HepG2 (cell line): ENCODE results near the gene STK39. TPM values are rescaled to one million over a fixed set of nuclear protein-coding genes. Genes with fewer than 3 reads are reported as not detected.

Source experiments
- ATAC-seq: fragments of 200-7000 bp; cut with Tn5 transposase; 3 replicates; pipeline ENCODE4 v1.9.1; 2020; ENCODE audit warnings: mild to moderate bottlenecking, moderate library complexity
- BruUV-seq: library from RNA; stranded (reverse); fragments of 400-500 nt; replicated peaks from 2 replicates; lab custom pipeline; 2021; lab: Mats Ljungman, UMichigan
- CTCF ChIA-PET: fragments of 300-600 bp; formaldehyde crosslinking; extraction: SDS; loops from one replicate; lab custom pipeline; 2021; ENCODE audit warnings: low total read pairs, inconsistent platforms, low intra/inter-chr PET ratio; lab: Yijun Ruan, JAX
- POLR2A ChIA-PET: fragments of 350-600 bp; sonication (Branson Sonifier 250); formaldehyde crosslinking; loops from one replicate; lab custom pipeline; 2020; ENCODE audit warnings: antibody characterized with exemption, inconsistent platforms; lab: Yijun Ruan, JAX
- DNase-seq: peaks from one replicate; pipeline ENCODE4 v3.0.0-alpha.2; 2015; ENCODE audit warnings: low spot score
- FAIRE-seq: peaks from 3 replicates; lab custom pipeline; 2011; peaks lifted over from hg19 to GRCh38; lab: Jason Lieb, UNC
- H2AFZ ChIP-seq: one replicate; pipeline ENCODE4 v1.6.1; 2011; ENCODE audit warnings: low read length, inconsistent platforms
- H3K27ac ChIP-seq: fragments of 300-600 bp; 3 replicates; pipeline ENCODE4 v1.8.0; 2011; ENCODE audit warnings: mixed run types, mild to moderate bottlenecking, mixed read lengths, low read length, inconsistent platforms; ENCODE audit not compliant: insufficient read depth; ENCODE audit errors: extremely low read length
- H3K27me3 ChIP-seq, 2 experiments: fragments of 200-600 bp in 1 of 2; 2 replicates in 1 of 2; 3 replicates in 1 of 2; pipeline versions ENCODE4 v1.6.0 to v1.8.0; 2011; ENCODE audit warnings: low read length in 2 of 2, mild to moderate bottlenecking in 2 of 2, moderate library complexity in 2 of 2, inconsistent platforms in 1 of 2; ENCODE audit not compliant: insufficient read depth in 2 of 2, control insufficient read depth in 1 of 2
- H3K36me3 ChIP-seq, 2 experiments: fragments of 200-600 bp in 1 of 2; replicated peaks in 1 of 2; 2 replicates in 1 of 2; 3 replicates in 1 of 2; pipeline versions ENCODE4 v1.5.1 to v1.8.0; 2011; ENCODE audit warnings: low read length in 2 of 2, inconsistent platforms in 1 of 2; ENCODE audit not compliant: insufficient read depth in 2 of 2, control insufficient read depth in 1 of 2
- H3K4me1 ChIP-seq: 2 replicates; pipeline ENCODE4 v1.5.1; 2012; ENCODE audit warnings: low read length, inconsistent platforms; ENCODE audit not compliant: insufficient read depth
- H3K4me2 ChIP-seq: 2 replicates; pipeline ENCODE4 v1.6.0; 2011; ENCODE audit warnings: low read depth, low read length, inconsistent platforms
- H3K4me3 ChIP-seq, 3 experiments: fragments of 200-600 bp in 1 of 3; sonication (generic), shearing (Covaris generic) in 1 of 3; replicated peaks in 1 of 3; 2 replicates each; pipeline ENCODE4 v1.5.1; 2011 to 2016; ENCODE audit warnings: low read length in 3 of 3, inconsistent platforms in 2 of 3, low read depth in 2 of 3, mild to moderate bottlenecking in 2 of 3, control low read depth in 1 of 3, mixed read lengths in 1 of 3; ENCODE audit not compliant: insufficient read depth in 1 of 3
- H3K79me2 ChIP-seq: one replicate; pipeline ENCODE4 v1.6.1; 2011; ENCODE audit warnings: low read length, inconsistent platforms; ENCODE audit not compliant: insufficient read depth
- H3K9ac ChIP-seq: 2 replicates; pipeline ENCODE4 v1.6.0; 2011; ENCODE audit warnings: mild to moderate bottlenecking, low read depth, low read length, inconsistent platforms; ENCODE audit not compliant: insufficient read depth
- H3K9me3 ChIP-seq: 2 replicates; pipeline ENCODE4 v1.5.1; 2012; ENCODE audit warnings: mild to moderate bottlenecking, low read length
- H4K20me1 ChIP-seq: 2 replicates; pipeline ENCODE4 v1.6.0; 2011; ENCODE audit warnings: inconsistent platforms, mild to moderate bottlenecking, low read length, moderate library complexity; ENCODE audit not compliant: insufficient read depth
- CENPX ChIP-seq: sonication (generic); formaldehyde crosslinking; IDR thresholded peaks from 2 replicates; pipeline ENCODE4 v1.9.0; 2021; ENCODE audit warnings: mild to moderate bottlenecking, missing genetic modification reagents, moderate library complexity
- GABPA ChIP-seq, 2 experiments: IDR thresholded peaks; 2 replicates each; pipeline ENCODE4 v1.6.1; 2011 to 2016; ENCODE audit warnings: low read depth in 2 of 2, low read length in 1 of 2, missing biosample characterization in 1 of 2, missing genetic modification characterization in 1 of 2
- HNF4A ChIP-seq: sonication (generic); formaldehyde crosslinking; IDR thresholded peaks from 2 replicates; pipeline ENCODE4 v1.4.0; 2020; ENCODE audit warnings: missing genetic modification reagents
- LCORL ChIP-seq, 2 experiments: fragments of 450-650 bp in 1 of 2; sonication (generic) in 1 of 2; formaldehyde crosslinking in 1 of 2; IDR thresholded peaks; 2 replicates each; pipeline versions ENCODE4 v1.5.0 to v1.6.1; 2017 to 2020; ENCODE audit warnings: antibody characterized with exemption in 1 of 2, missing genetic modification reagents in 1 of 2
- NFYC ChIP-seq: IDR thresholded peaks from 2 replicates; pipeline ENCODE4 v1.6.1; 2016; ENCODE audit warnings: missing genetic modification reagents, missing compliant biosample characterization
- RAD51 ChIP-seq: fragments of 450-650 bp; IDR thresholded peaks from 2 replicates; pipeline ENCODE4 v1.6.1; 2016; ENCODE audit warnings: borderline replicate concordance
- TMF1 ChIP-seq: sonication (generic); formaldehyde crosslinking; IDR thresholded peaks from 2 replicates; pipeline ENCODE4 v1.8.1; 2022; ENCODE audit warnings: low read depth, missing genetic modification reagents
- ZFP37 ChIP-seq: sonication (generic); formaldehyde crosslinking; IDR thresholded peaks from 2 replicates; pipeline ENCODE4 v1.4.0; 2020; ENCODE audit warnings: missing genetic modification reagents, borderline replicate concordance
- ZNF180 ChIP-seq: sonication (generic); formaldehyde crosslinking; IDR thresholded peaks from 2 replicates; pipeline ENCODE4 v1.4.0; 2020; ENCODE audit warnings: low read depth, missing genetic modification reagents, borderline replicate concordance
- ZNF234 ChIP-seq: sonication (generic); formaldehyde crosslinking; conservative IDR thresholded peaks from 2 replicates; pipeline ENCODE4 v1.5.1; 2020; ENCODE audit warnings: mild to moderate bottlenecking, missing genetic modification reagents
- ZNF296 ChIP-seq: sonication (generic); formaldehyde crosslinking; conservative IDR thresholded peaks from 2 replicates; pipeline ENCODE4 v1.5.0; 2020; ENCODE audit warnings: mild to moderate bottlenecking, missing genetic modification reagents
- ZNF431 ChIP-seq: sonication (generic); formaldehyde crosslinking; IDR thresholded peaks from 2 replicates; pipeline ENCODE4 v1.9.0; 2022; ENCODE audit warnings: missing genetic modification reagents, low read depth, mild to moderate bottlenecking, borderline replicate concordance
- ZNF432 ChIP-seq: sonication (generic); formaldehyde crosslinking; IDR thresholded peaks from 2 replicates; pipeline ENCODE4 v1.5.0; 2020; ENCODE audit warnings: missing genetic modification reagents, mild to moderate bottlenecking, borderline replicate concordance
- ZNF749 ChIP-seq: sonication (generic); formaldehyde crosslinking; IDR thresholded peaks from 2 replicates; pipeline ENCODE4 v1.8.0; 2022; ENCODE audit warnings: mild to moderate bottlenecking, missing genetic modification reagents, moderate library complexity, borderline replicate concordance
- WGBS: methylation state at CpG from one replicate; pipeline ENCODE4 v1.1.6; 2017; ENCODE audit warnings: low lambda C conversion rate; 5-methylcytosine and 5-hydroxymethylcytosine counted together
- in situ Hi-C: cut with HindIII; loops from 2 replicates; pipeline ENCODE4 v1.10.0; 2017; ENCODE audit warnings: low pct_unique_long_range_greater_than_20kb; ENCODE audit not compliant: extremely low pct_ligation_motif_present
- intact Hi-C: fragments of 100-400 bp; cut with micrococcal nuclease; formaldehyde crosslinking; loops from one replicate; pipeline ENCODE4 v1.10.0; 2022; ENCODE audit not compliant: unreplicated experiment
- polyA plus RNA-seq, 8 experiments: library from polyadenylated mRNA; depleted of rRNA in 3 of 8; stranded (reverse) in 7 of 8; unstranded in 1 of 8; fragments of >200 nt; fragmentation: Illumina TruSeq in 4 of 8; extraction: Trizol in 4 of 8; gene quantifications; 2 replicates each; pipeline versions ENCODE4 v1.2.1 to v1.2.3, GENCODE V29; 2011 to 2016; ENCODE audit warnings: low read depth in 4 of 8, missing spikeins in 1 of 8, mixed read lengths in 1 of 8; ENCODE audit not compliant: insufficient read depth in 1 of 8
- total RNA-seq, 5 experiments: library from RNA; depleted of rRNA; stranded (reverse); fragments of >200 nt; fragmentation: Illumina TruSeq; extraction: Trizol; gene quantifications; 2 replicates each; pipeline ENCODE4 v1.2.3, GENCODE V29; 2016; ENCODE audit warnings: low read depth in 1 of 5
- TF ChIP-seq, protein P1 (sequence below): sonication (generic); formaldehyde crosslinking; IDR thresholded peaks from 2 replicates; pipeline ENCODE4 v1.4.0; 2020; ENCODE audit warnings: missing genetic modification reagents, borderline replicate concordance
- TF ChIP-seq, protein P2 (sequence below): fragments of 450-650 bp; IDR thresholded peaks from 2 replicates; pipeline ENCODE4 v1.6.1; 2017

STK39 gene
- total and polyA plus RNA-seq, 2 of the 13 experiments (the other 11 are each of a cell fraction or from before 2014, with no cell fraction given): 27.3 to 38.4 TPM

DNA sequence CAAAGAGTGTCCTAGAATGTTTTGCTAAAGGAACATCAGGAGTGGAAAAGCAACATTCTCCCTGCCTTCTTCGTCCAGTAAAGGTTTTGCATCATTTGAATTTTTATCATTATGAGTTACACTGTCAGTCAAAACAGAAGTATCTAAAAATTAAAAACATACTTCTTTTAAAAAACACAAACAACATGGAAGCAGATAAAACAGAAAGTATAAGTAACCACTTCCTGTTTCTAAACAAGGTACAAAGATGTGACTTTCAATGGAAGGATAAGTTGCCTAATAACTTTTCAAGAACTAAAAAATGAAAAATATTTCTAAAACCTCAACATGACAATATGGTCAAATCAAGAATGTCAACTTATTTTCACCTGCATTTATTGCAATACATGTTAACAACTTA is 158.2 kb downstream of the STK39 start:
- Histone ChIP-seq H3K79me2 (no peaks in the 10 kb centered on the region), H3K27me3 (no peaks in the 10 kb centered on the region)
- CTCF ChIA-PET: no interaction called here
- TF ChIP-seq ZFP37 (CRISPR knock-in tag) (no peak), GABPA (IDR thresholded peaks at IDR 0.05; ENCODE audit: low read depth, low read length) (no peak), GABPA (CRISPR knock-in tag; IDR thresholded peaks at IDR 0.05; ENCODE audit: low read depth) (no peak), ZNF749 (CRISPR knock-in tag) (no peak), RAD51 (no peak), ZNF431 (no peak), NFYC (CRISPR knock-in tag) (no peak), CENPX (no peak), ZNF432 (no peak), HNF4A (CRISPR knock-in tag) (no peak), ZNF296 (no peak), LCORL (IDR thresholded peaks at IDR 0.05) (no peak), LCORL (CRISPR knock-in tag; IDR thresholded peaks at IDR 0.05) (no peak), ZNF180 (CRISPR knock-in tag) (no peak), TMF1 (no peak), ZNF234 (no peak)
- TF ChIP-seq, protein P1, sequence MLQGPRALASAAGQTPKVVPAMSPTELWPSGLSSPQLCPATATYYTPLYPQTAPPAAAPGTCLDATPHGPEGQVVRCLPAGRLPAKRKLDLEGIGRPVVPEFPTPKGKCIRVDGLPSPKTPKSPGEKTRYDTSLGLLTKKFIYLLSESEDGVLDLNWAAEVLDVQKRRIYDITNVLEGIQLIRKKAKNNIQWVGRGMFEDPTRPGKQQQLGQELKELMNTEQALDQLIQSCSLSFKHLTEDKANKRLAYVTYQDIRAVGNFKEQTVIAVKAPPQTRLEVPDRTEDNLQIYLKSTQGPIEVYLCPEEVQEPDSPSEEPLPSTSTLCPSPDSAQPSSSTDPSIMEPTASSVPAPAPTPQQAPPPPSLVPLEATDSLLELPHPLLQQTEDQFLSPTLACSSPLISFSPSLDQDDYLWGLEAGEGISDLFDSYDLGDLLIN (CRISPR knock-in tag): no peak
- TF ChIP-seq, protein P2, sequence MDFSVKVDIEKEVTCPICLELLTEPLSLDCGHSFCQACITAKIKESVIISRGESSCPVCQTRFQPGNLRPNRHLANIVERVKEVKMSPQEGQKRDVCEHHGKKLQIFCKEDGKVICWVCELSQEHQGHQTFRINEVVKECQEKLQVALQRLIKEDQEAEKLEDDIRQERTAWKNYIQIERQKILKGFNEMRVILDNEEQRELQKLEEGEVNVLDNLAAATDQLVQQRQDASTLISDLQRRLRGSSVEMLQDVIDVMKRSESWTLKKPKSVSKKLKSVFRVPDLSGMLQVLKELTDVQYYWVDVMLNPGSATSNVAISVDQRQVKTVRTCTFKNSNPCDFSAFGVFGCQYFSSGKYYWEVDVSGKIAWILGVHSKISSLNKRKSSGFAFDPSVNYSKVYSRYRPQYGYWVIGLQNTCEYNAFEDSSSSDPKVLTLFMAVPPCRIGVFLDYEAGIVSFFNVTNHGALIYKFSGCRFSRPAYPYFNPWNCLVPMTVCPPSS: no peak
- TF ChIP-seq, all 625 proteins: peak for 0
- no TSS peak for BruUV-seq
- WGBS: 88% methylated on average over 1 of the region's 1 CpG
- Histone ChIP-seq H3K9me3 (no peaks in the 10 kb centered on the region), H3K36me3 (peaks cover 2 to 18% of the 10 kb centered on the region in 2 experiments; a peak in 4 of 5 replicates), H4K20me1 (no peaks in the 10 kb centered on the region), H3K4me3 (no peak overlapping the region), H3K9ac (no peak overlapping the region), H2AFZ (no peak overlapping the region), H3K4me1 (no peaks in the 10 kb centered on the region), H3K27ac (no peak overlapping the region), H3K4me2 (no peak overlapping the region)
- in situ Hi-C loops: no loop called here
- FAIRE-seq (no peak), ATAC-seq (no peak), DNase-seq (no peak)
- POLR2A ChIA-PET: no interaction called here
- intact Hi-C loops: no loop called here
